ENCODE results near the gene SOS1. TPM values are rescaled to one million over a fixed set of nuclear protein-coding genes. Genes with fewer than 3 reads are reported as not detected.

Gene SOS1
- total and polyA plus RNA-seq, 2 of the 13 experiments (the other 11 are each of a cell fraction or from before 2014, with no cell fraction given): 20.8 to 60.4 TPM

- TF ChIP-seq HDAC1 (CRISPR knock-in tag; IDR thresholded peaks at IDR 0.05) (no peak), ZNF414 (CRISPR knock-in tag; IDR thresholded peaks at IDR 0.05) (no peak), E2F1 (CRISPR knock-in tag; IDR thresholded peaks at IDR 0.05) (no peak), HES4 (CRISPR knock-in tag; IDR thresholded peaks at IDR 0.05; ENCODE audit: borderline replicate concordance) (no peak), MYPOP (CRISPR knock-in tag; IDR thresholded peaks at IDR 0.05) (no peak), YY1 (IDR thresholded peaks at IDR 0.05; ENCODE audit: insufficient read depth, insufficient replicate concordance, low read depth, low read length) (no peak), ZC3H4 (CRISPR knock-in tag; IDR thresholded peaks at IDR 0.05; ENCODE audit: borderline replicate concordance) (no peak), ZNF878 (CRISPR knock-in tag; IDR thresholded peaks at IDR 0.05) (no peak)
These were observed 112.9 kb downstream of the SOS1 start (continued) for GRCh38 chr2:39007875-39008504.

GRCh38 chr2:39000552-39000951 is 120.3 kb downstream of the SOS1 start:
- CTCF ChIA-PET (ENCODE audit: low intra/inter-chr PET ratio, low total read pairs): no interaction called here
- intact Hi-C loops (cut with micrococcal nuclease; ENCODE audit: unreplicated experiment): loop anchor here (5.0 kb wide), 1 partner anchor 53 kb away; no protein-coding TSS in a partner anchor

More at GRCh38 chr2:39000552-39000951, 120.3 kb downstream of the SOS1 start:
- in situ Hi-C loops (cut with HindIII; ENCODE audit: extremely low pct_ligation_motif_present, low pct_unique_long_range_greater_than_20kb): no loop called here
- Histone ChIP-seq H3K9me3 (ENCODE audit: low read length) (no peaks in the 10 kb centered on the region), H2AFZ (ENCODE audit: low read length) (no peak overlapping the region), H3K4me1 (ENCODE audit: insufficient read depth, low read length) (peaks cover 20% of the 10 kb centered on the region), H3K27ac (ENCODE audit: extremely low read length, insufficient read depth, low read length) (no peak overlapping the region), H3K36me3 (replicated peaks in 1 of 2; ENCODE audit: control insufficient read depth in 1 of 2, insufficient read depth in 2 of 2, low read length in 2 of 2) (peaks cover 17 to 75% of the 10 kb centered on the region in 2 experiments), H3K4me2 (ENCODE audit: low read depth, low read length) (no peak overlapping the region), H3K27me3 (ENCODE audit: control insufficient read depth in 1 of 2, insufficient read depth in 2 of 2, low read length in 2 of 2) (no peaks in the 10 kb centered on the region), H3K9ac (ENCODE audit: insufficient read depth, low read depth, low read length) (no peak overlapping the region), H3K4me3 (replicated peaks in 1 of 3; ENCODE audit: insufficient read depth in 1 of 3, low read depth in 2 of 3, low read length in 3 of 3) (no peak overlapping the region), H4K20me1 (ENCODE audit: insufficient read depth, low read length) (no peaks in the 10 kb centered on the region), H3K79me2 (ENCODE audit: insufficient read depth, low read length) (no peaks in the 10 kb centered on the region)
- BruUV-seq (replicated peaks): no TSS peak
- TF ChIP-seq CAMTA2 (CRISPR knock-in tag; IDR thresholded peaks at IDR 0.05; ENCODE audit: borderline replicate concordance): no peak
- no peak for TF ChIP-seq NR0B2 (CRISPR knock-in tag; IDR thresholded peaks at IDR 0.05)
- no peak for TF ChIP-seq ZNF20 (CRISPR knock-in tag; IDR thresholded peaks at IDR 0.05)
- POLR2A ChIA-PET: interaction anchor here (1.1 kb wide), 1 partner anchor 20 kb away, joined by 3 read pairs; no protein-coding TSS in a partner anchor
- WGBS (ENCODE audit: low lambda C conversion rate): 95% methylated on average over 2 of the region's 2 CpGs
- no peak for DNase-seq (ENCODE audit: low spot score)
- FAIRE-seq: no peak
- no peak for ATAC-seq

Measured in HepG2 (cell line).